ENCODE results near the gene RAB44. TPM values are rescaled to one million over a fixed set of nuclear protein-coding genes. Genes with fewer than 3 reads are reported as not detected.

The RAB44 gene
- total and polyA plus RNA-seq, 7 donors = under 0.01 to 0.71 (median 0.17) TPM; not detected in 3

GRCh38 chr6:36685926-36686667 is 11.5 kb upstream of the RAB44 start:
- Histone ChIP-seq H3K9me3 (no peaks in the 10 kb centered on the region), H3K27ac (peak overlapping the region in 2 of 4 donors; percentile 4 to 23), H3K4me1 (peaks cover 0 to 20% (median 12%) of the 10 kb centered on the region in 4 donors), H3K4me3 (no peak overlapping the region), H3K36me3 (peaks cover 21 to 51% (median 34%) of the 10 kb centered on the region in 4 donors), H3K27me3 (no peaks in the 10 kb centered on the region)
- TF ChIP-seq POLR2AphosphoS5 (IDR thresholded peaks at IDR 0.05) (no peak), EP300 (IDR thresholded peaks at IDR 0.05) (no peak), POLR2A (IDR thresholded peaks at IDR 0.05) (no peak)
- TF ChIP-seq, protein P1, sequence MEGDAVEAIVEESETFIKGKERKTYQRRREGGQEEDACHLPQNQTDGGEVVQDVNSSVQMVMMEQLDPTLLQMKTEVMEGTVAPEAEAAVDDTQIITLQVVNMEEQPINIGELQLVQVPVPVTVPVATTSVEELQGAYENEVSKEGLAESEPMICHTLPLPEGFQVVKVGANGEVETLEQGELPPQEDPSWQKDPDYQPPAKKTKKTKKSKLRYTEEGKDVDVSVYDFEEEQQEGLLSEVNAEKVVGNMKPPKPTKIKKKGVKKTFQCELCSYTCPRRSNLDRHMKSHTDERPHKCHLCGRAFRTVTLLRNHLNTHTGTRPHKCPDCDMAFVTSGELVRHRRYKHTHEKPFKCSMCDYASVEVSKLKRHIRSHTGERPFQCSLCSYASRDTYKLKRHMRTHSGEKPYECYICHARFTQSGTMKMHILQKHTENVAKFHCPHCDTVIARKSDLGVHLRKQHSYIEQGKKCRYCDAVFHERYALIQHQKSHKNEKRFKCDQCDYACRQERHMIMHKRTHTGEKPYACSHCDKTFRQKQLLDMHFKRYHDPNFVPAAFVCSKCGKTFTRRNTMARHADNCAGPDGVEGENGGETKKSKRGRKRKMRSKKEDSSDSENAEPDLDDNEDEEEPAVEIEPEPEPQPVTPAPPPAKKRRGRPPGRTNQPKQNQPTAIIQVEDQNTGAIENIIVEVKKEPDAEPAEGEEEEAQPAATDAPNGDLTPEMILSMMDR (IDR thresholded peaks at IDR 0.05) = no peak
- DNase-seq = peak; percentile 80
- intact Hi-C loops (cut with DNase I) = no loop called here
- WGBS, 2 donors = 62 to 84% methylated on average over 11 of the region's 11 CpGs

DNA sequence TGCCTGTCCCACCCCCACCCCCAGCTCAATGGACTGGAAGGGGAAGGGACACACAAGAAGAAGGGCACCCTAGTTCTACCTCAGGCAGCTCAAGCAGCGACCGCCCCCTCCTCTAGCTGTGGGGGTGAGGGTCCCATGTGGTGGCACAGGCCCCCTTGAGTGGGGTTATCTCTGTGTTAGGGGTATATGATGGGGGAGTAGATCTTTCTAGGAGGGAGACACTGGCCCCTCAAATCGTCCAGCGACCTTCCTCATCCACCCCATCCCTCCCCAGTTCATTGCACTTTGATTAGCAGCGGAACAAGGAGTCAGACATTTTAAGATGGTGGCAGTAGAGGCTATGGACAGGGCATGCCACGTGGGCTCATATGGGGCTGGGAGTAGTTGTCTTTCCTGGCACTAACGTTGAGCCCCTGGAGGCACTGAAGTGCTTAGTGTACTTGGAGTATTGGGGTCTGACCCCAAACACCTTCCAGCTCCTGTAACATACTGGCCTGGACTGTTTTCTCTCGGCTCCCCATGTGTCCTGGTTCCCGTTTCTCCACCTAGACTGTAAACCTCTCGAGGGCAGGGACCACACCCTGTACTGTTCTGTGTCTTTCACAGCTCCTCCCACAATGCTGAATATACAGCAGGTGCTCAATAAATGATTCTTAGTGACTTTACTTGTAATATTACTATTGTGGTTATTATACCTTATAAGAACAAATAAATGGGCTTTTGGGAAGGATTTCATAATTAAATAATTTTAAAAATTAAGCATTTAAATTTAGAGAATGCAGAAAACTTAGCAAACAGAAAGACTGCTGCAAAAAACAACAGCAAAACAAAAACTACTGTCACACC is 10.7 kb upstream of the RAB44 start:
- no peak for DNase-seq
- Histone ChIP-seq H3K4me1 (peaks cover 0 to 14% (median 10%) of the 10 kb centered on the region in 4 donors), H3K4me3 (no peak overlapping the region), H3K27ac (no peak overlapping the region), H3K9me3 (no peaks in the 10 kb centered on the region), H3K36me3 (peaks cover 21 to 51% (median 34%) of the 10 kb centered on the region in 4 donors), H3K27me3 (no peaks in the 10 kb centered on the region)
- TF ChIP-seq POLR2A (IDR thresholded peaks at IDR 0.05) (no peak), EP300 (IDR thresholded peaks at IDR 0.05) (no peak), POLR2AphosphoS5 (IDR thresholded peaks at IDR 0.05) (no peak)
- TF ChIP-seq, protein P1 (IDR thresholded peaks at IDR 0.05) = no peak
- intact Hi-C loops (cut with DNase I) = no loop called here
- WGBS, 2 donors = 82 to 89% methylated on average over 10 of the region's 10 CpGs

DNA sequence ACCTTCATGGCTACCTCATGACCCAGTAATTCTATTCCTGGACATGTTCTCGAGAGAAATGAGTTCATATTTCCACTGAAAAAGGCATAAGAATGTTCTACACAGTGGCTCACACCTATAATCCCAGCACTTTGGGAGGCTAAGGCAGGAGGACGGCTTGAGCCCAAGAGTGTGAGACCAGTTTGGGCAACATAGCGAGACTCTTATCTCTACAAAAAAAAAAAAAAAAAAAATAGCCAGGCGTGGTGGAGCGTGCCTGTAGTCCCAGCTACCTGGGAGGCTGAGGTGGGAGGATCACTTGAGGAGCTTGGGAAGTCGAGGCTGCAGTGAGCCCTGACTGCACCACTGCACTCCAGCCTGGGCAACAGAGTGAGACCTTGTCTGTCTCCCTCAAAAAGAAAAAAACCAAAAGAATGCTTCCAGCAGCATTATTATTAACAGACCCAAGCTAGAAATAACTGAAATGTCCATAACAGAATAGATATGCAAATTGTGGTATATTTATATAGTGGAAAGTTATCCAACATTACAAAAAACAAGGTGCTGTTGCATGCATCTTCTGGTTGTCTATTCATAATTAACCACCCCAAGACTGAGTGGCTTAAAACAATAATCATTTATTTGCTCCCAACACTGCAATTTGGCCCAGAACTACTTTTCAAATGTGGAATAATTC is 9.4 kb upstream of the RAB44 start:
- no peaks in the 10 kb centered on the region for H3K27me3 ChIP-seq
- WGBS, 2 donors = 88 to 90% methylated on average over 6 of the region's 6 CpGs
- no peak for DNase-seq
- intact Hi-C loops (cut with DNase I) = no loop called here
- no peak overlapping the region for H3K4me3 ChIP-seq
- TF ChIP-seq POLR2A (IDR thresholded peaks at IDR 0.05) = no peak
- TF ChIP-seq POLR2AphosphoS5 (IDR thresholded peaks at IDR 0.05) = peak in 1 of 4 donors; percentile 4
- TF ChIP-seq, protein P1 (IDR thresholded peaks at IDR 0.05) = no peak
- H3K9me3 ChIP-seq = no peaks in the 10 kb centered on the region
- H3K4me1 ChIP-seq = peaks cover 0 to 8% (median 3%) of the 10 kb centered on the region in 4 donors
- no peak overlapping the region for H3K27ac ChIP-seq
- H3K36me3 ChIP-seq = peaks cover 21 to 44% (median 34%) of the 10 kb centered on the region in 4 donors

- TF ChIP-seq, protein P1 (IDR thresholded peaks at IDR 0.05) = no peak
- TF ChIP-seq POLR2A (IDR thresholded peaks at IDR 0.05) (no peak), POLR2AphosphoS5 (IDR thresholded peaks at IDR 0.05) (no peak), EP300 (IDR thresholded peaks at IDR 0.05) (no peak)
- Histone ChIP-seq H3K27me3 (no peaks in the 10 kb centered on the region), H3K27ac (no peak overlapping the region), H3K4me1 (peaks cover 0 to 8% (median 2%) of the 10 kb centered on the region in 4 donors), H3K9me3 (no peaks in the 10 kb centered on the region), H3K36me3 (peaks cover 21 to 38% (median 32%) of the 10 kb centered on the region in 4 donors), H3K4me3 (no peak overlapping the region)
- WGBS, 2 donors = 81 to 84% methylated on average over 5 of the region's 5 CpGs
- DNase-seq = no peak
- intact Hi-C loops (cut with DNase I) = no loop called here
Measured at GRCh38 chr6:36688739-36689075, 8.9 kb upstream of the RAB44 start.
